GM12878 (cell line): ENCODE measurements around the gene SLC26A11. TPM values are rescaled to one million over a fixed set of nuclear protein-coding genes. Genes with fewer than 3 reads are reported as not detected.

Experiments used
- ATAC-seq: fragments of 200-7000 bp; cut with Tn5 transposase; 3 replicates; pipeline ENCODE4 v1.9.1; 2020; ENCODE audit warnings: mild to moderate bottlenecking, moderate library complexity
- BruUV-seq: library from RNA; stranded (reverse); fragments of 400-500 nt; replicated peaks from 2 replicates; lab custom pipeline; 2021; lab: Mats Ljungman, UMichigan
- CTCF ChIA-PET: fragments of 300-600 bp; sonication (Branson Sonifier 250); formaldehyde crosslinking; extraction: SDS; loops from one replicate; lab custom pipeline; 2021; ENCODE audit warnings: inconsistent platforms; lab: Yijun Ruan, JAX
- POLR2A ChIA-PET: fragments of 350-600 bp; formaldehyde crosslinking; extraction: SDS; loops from one replicate; lab custom pipeline; 2021; ENCODE audit warnings: inconsistent platforms; lab: Charles Lee
- RAD21 ChIA-PET: fragments of 300-600 bp; sonication (Branson Sonifier 250); formaldehyde crosslinking; loops from one replicate; lab custom pipeline; 2023; ENCODE audit warnings: antibody characterized with exemption; ENCODE audit not compliant: unreplicated experiment; lab: Charles Lee
- SMC1A ChIA-PET: fragments of 300-600 bp; sonication (Branson Sonifier 250); formaldehyde crosslinking; loops from one replicate; lab custom pipeline; 2023; ENCODE audit not compliant: unreplicated experiment, uncharacterized antibody; lab: Charles Lee
- DNase-seq: peaks from one replicate; pipeline ENCODE4 v3.0.0-alpha.2; 2011; ENCODE audit warnings: low read depth, low spot score
- FAIRE-seq: peaks from 3 replicates; lab custom pipeline; 2011; peaks lifted over from hg19 to GRCh38; lab: Jason Lieb, UNC
- H2AFZ ChIP-seq: 2 replicates; pipeline ENCODE4 v1.6.0; 2011; ENCODE audit warnings: low read depth, low read length, control low read depth; ENCODE audit not compliant: control insufficient read depth
- H3K27ac ChIP-seq: 2 replicates; pipeline ENCODE4 v1.5.1; 2011; ENCODE audit warnings: control low read depth; ENCODE audit not compliant: control insufficient read depth, insufficient read depth
- H3K27me3 ChIP-seq, 2 experiments: replicated peaks in 1 of 2; 2 replicates each; pipeline versions ENCODE4 v1.6.0 to v1.6.1; 2011; ENCODE audit warnings: low read length in 1 of 2; ENCODE audit not compliant: control insufficient read depth in 2 of 2, insufficient read depth in 2 of 2
- H3K36me3 ChIP-seq, 2 experiments: 2 replicates each; pipeline ENCODE4 v1.5.1; 2011; ENCODE audit warnings: low read length in 1 of 2; ENCODE audit not compliant: control insufficient read depth in 2 of 2, insufficient read depth in 2 of 2
- H3K4me1 ChIP-seq: 2 replicates; pipeline ENCODE4 v1.6.1; 2011; ENCODE audit warnings: mild to moderate bottlenecking, low read length, moderate library complexity, mixed read lengths; ENCODE audit not compliant: control insufficient read depth, insufficient read depth
- H3K4me2 ChIP-seq: 2 replicates; pipeline ENCODE4 v1.6.0; 2011; ENCODE audit warnings: control low read depth; ENCODE audit not compliant: control insufficient read depth, insufficient read depth
- H3K4me3 ChIP-seq: fragments of 200-600 bp; sonication (generic); 2 replicates; pipeline ENCODE4 v1.5.1; 2016
- H3K79me2 ChIP-seq: 2 replicates; pipeline ENCODE4 v1.6.0; 2011; ENCODE audit warnings: low read length; ENCODE audit not compliant: control insufficient read depth, insufficient read depth
- H3K9ac ChIP-seq: 2 replicates; pipeline ENCODE4 v1.8.0; 2011; ENCODE audit warnings: low read length, control low read depth, mixed read lengths; ENCODE audit not compliant: control insufficient read depth, insufficient read depth
- H3K9me3 ChIP-seq: replicated peaks from 3 replicates; pipeline ENCODE4 v1.5.1; 2011; ENCODE audit warnings: mild to moderate bottlenecking, low read length; ENCODE audit not compliant: control insufficient read depth, insufficient read depth
- H4K20me1 ChIP-seq: 2 replicates; pipeline ENCODE4 v1.6.0; 2011; ENCODE audit not compliant: control insufficient read depth, insufficient read depth
- ASH2L ChIP-seq: fragments of 300-600, 200-600 bp; sonication (generic); IDR thresholded peaks from 2 replicates; pipeline ENCODE4 v1.6.1; 2017; ENCODE audit warnings: low read depth, mild to moderate bottlenecking, borderline replicate concordance
- EGR1 ChIP-seq, 2 experiments: IDR thresholded peaks; 1 replicate in 1 of 2; 2 replicates in 1 of 2; pipeline ENCODE4 v1.6.1; 2011 to 2012; ENCODE audit warnings: low read depth in 2 of 2, low read length in 2 of 2, borderline replicate concordance in 1 of 2, mild to moderate bottlenecking in 1 of 2, moderate library complexity in 1 of 2
- HDAC6 ChIP-seq: fragments of 200-600 bp; sonication (generic); IDR thresholded peaks from one replicate; pipeline ENCODE4 v1.8.0; 2017; ENCODE audit warnings: antibody characterized with exemption; ENCODE audit not compliant: unreplicated experiment
- HDGF ChIP-seq: fragments of 450-650 bp; IDR thresholded peaks from 2 replicates; pipeline ENCODE4 v1.6.1; 2016; ENCODE audit warnings: antibody characterized with exemption
- KAT2A ChIP-seq: conservative IDR thresholded peaks from 2 replicates; pipeline ENCODE4 v1.6.1; 2011; ENCODE audit warnings: low read depth, low read length; ENCODE audit not compliant: control insufficient read depth
- MEF2B ChIP-seq: fragments of 450-650 bp; IDR thresholded peaks from 2 replicates; pipeline ENCODE4 v1.6.1; 2018; ENCODE audit warnings: mild to moderate bottlenecking, moderate library complexity; ENCODE audit not compliant: partially characterized antibody, poor library complexity, severe bottlenecking
- MXI1 ChIP-seq: fragments of 150-350 bp; IDR thresholded peaks from 2 replicates; pipeline ENCODE4 v1.6.1; 2011; ENCODE audit warnings: low read depth, mild to moderate bottlenecking, inconsistent platforms, low read length, improper control_type of control experiment
- PAX8 ChIP-seq: fragments of 450-650 bp; IDR thresholded peaks from 2 replicates; pipeline ENCODE4 v1.6.1; 2017; ENCODE audit warnings: mild to moderate bottlenecking, moderate library complexity
- PML ChIP-seq: IDR thresholded peaks from 2 replicates; pipeline ENCODE4 v1.6.1; 2012; ENCODE audit warnings: low read length, inconsistent platforms
- RB1 ChIP-seq: fragments of 450-650 bp; formaldehyde crosslinking; IDR thresholded peaks from 2 replicates; pipeline ENCODE4 v1.6.1; 2017; ENCODE audit warnings: mild to moderate bottlenecking, borderline replicate concordance
- SP1 ChIP-seq: IDR thresholded peaks from one replicate; pipeline ENCODE4 v1.6.1; 2011; ENCODE audit warnings: low read depth, low read length
- ZSCAN29 ChIP-seq: fragments of 450-650 bp; IDR thresholded peaks from 2 replicates; pipeline ENCODE4 v1.6.1; 2017; ENCODE audit warnings: mild to moderate bottlenecking, moderate library complexity
- WGBS: methylation state at CpG from one replicate; pipeline ENCODE4 v1.1.6; 2016; ENCODE audit warnings: low lambda C conversion rate; ENCODE audit not compliant: insufficient replicate concordance, insufficient coverage; ENCODE audit errors: missing lambda C conversion rate; 5-methylcytosine and 5-hydroxymethylcytosine counted together
- in situ Hi-C: fragments of 300-500 bp; cut with MboI; formaldehyde crosslinking; loops from 9 replicates; pipeline ENCODE4 v1.14.3; 2018; ENCODE audit warnings: mixed read lengths
- intact Hi-C: fragments of 100-400 bp; cut with micrococcal nuclease; formaldehyde crosslinking; loops from one replicate; pipeline ENCODE4 v1.14.2; 2022; ENCODE audit not compliant: unreplicated experiment
- polyA plus RNA-seq, 11 experiments: library from polyadenylated mRNA; depleted of rRNA in 4 of 11; unstranded in 6 of 11; stranded (reverse) in 5 of 11; fragments of >200 nt; fragmentation: Nextera tagmentation in 4 of 11; fragmentation: Illumina TruSeq in 1 of 11; extraction: Ambion mirVana in 4 of 11; extraction: Trizol in 1 of 11; gene quantifications; 1 replicate in 1 of 11; 2 replicates in 10 of 11; pipeline versions ENCODE4 v1.2.1 to v1.2.3, GENCODE V29; 2011 to 2016; ENCODE audit warnings: inconsistent platforms in 2 of 11, missing spikeins in 2 of 11, low read depth in 1 of 11
- total RNA-seq, 4 experiments: library from RNA; depleted of rRNA in 3 of 4; stranded (reverse); fragments of >200 nt in 3 of 4; fragmentation: Illumina TruSeq in 1 of 4; extraction: Trizol in 1 of 4; gene quantifications; 2 replicates each; pipeline versions ENCODE4 v1.2.1 to v1.2.3, GENCODE V29; 2013 to 2021
- TF ChIP-seq, protein P1 (sequence below): fragments of 450-650 bp; IDR thresholded peaks from 2 replicates; pipeline ENCODE4 v1.6.1; 2016; ENCODE audit warnings: mild to moderate bottlenecking
- TF ChIP-seq, protein P2 (sequence below): IDR thresholded peaks from 2 replicates; pipeline ENCODE4 v1.6.1; 2011; ENCODE audit warnings: borderline replicate concordance, low read depth, mild to moderate bottlenecking, moderate library complexity, low read length; ENCODE audit not compliant: insufficient read depth, poor library complexity, severe bottlenecking
- TF ChIP-seq, protein P3 (sequence below): fragments of 450-650 bp; IDR thresholded peaks from 2 replicates; pipeline ENCODE4 v1.6.1; 2018; ENCODE audit warnings: mild to moderate bottlenecking, low read depth, moderate library complexity; ENCODE audit not compliant: partially characterized antibody

SLC26A11 gene
- total and polyA plus RNA-seq, 10 of the 15 experiments (the other 5 are each of a cell fraction or from before 2014, with no cell fraction given), result 0.05 to 4.1 (median 1.2) TPM; not detected in 1

DNA sequence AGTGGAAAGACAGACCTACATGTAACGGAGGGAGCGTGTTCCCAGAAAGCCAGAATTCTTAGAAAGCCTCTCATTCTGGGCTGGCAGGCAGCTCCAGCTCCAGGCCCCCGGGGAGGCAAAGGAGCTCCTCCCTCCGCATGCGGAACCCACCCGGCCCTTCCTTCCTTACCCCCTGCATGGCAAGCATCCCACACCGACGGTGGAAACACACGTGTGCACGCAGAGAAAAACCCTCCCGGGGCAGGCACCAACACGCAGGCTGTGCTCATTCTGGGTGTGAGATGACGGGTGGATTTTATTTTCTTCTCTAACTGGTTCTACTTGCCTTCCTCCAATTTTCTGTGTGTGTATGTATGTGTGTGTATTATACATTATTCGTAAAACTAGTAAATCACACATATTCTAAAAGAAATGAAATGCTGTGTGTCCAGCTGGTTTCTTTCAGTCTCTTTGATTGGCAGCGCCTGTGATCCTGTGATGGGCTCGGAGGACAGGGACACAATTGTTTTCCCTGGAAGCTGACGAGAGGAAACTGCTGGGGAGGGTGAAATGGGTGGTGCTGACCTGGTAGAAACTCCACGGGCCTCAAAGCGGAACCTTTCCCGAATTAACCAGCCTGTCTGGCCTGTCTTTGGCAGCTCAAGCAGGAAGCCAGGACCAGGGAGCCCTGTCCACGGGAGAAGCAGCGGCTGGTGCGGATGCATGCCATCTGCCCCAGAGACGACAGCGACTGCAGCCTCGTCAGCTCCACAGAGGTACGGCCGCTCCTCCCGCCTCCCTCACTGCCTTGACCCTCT lies 28.2 kb upstream of the SLC26A11 start (continued):
- TF ChIP-seq, protein P1, sequence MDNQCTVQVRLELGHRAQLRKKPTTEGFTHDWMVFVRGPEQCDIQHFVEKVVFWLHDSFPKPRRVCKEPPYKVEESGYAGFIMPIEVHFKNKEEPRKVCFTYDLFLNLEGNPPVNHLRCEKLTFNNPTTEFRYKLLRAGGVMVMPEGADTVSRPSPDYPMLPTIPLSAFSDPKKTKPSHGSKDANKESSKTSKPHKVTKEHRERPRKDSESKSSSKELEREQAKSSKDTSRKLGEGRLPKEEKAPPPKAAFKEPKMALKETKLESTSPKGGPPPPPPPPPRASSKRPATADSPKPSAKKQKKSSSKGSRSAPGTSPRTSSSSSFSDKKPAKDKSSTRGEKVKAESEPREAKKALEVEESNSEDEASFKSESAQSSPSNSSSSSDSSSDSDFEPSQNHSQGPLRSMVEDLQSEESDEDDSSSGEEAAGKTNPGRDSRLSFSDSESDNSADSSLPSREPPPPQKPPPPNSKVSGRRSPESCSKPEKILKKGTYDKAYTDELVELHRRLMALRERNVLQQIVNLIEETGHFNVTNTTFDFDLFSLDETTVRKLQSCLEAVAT, result no peak
- TF ChIP-seq, all 136 proteins: peak for 0

DNA sequence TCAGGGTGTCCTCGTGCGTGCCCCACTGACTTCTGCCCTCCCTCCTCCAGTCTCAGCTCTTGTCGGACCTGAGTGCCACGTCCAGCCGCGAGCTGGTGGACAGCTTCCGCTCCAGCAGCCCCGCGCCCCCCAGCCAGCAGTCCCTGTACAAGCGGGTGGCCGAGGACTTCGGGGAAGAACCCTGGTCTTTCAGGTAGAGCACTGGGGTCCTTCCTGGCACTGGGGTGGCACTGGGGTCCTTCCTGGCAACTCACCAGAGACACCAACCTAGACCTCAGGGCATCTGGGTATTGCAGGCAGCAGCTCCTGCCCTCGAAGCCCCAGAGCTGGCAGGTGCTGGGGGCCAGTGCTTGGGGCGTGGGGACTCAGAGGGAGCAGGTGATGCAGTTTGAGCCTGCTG lies 25.1 kb upstream of the SLC26A11 start:
- Histone ChIP-seq H4K20me1 (no peaks in the 10 kb centered on the region), H3K79me2 (no peaks in the 10 kb centered on the region), H3K27me3 (no peaks in the 10 kb centered on the region), H3K36me3 (no peaks in the 10 kb centered on the region), H3K4me1 (no peaks in the 10 kb centered on the region), H3K4me2 (no peak overlapping the region), H3K27ac (no peak overlapping the region), H3K9ac (no peak overlapping the region), H2AFZ (no peak overlapping the region), H3K9me3 (peaks cover 2% of the 10 kb centered on the region; the same call in 1 of the 3 replicates), H3K4me3 (no peak overlapping the region)
- no peak for FAIRE-seq
- in situ Hi-C loops (no loop called here), intact Hi-C loops (loop anchor here (10.0 kb wide), 2 partner anchors 140 to 170 kb away; no protein-coding TSS in a partner anchor)
- WGBS, result 63% methylated on average over 14 of the region's 14 CpGs
- DNase-seq, result no peak
- ChIA-PET POLR2A (no interaction called here), CTCF (interaction anchor here (0.7 to 3.1 kb wide), 14 partner anchors 11 to 232 kb away, joined by 3 to 16 read pairs (median 4); no protein-coding TSS in a partner anchor), SMC1A (interaction anchor here (1.5 to 1.8 kb wide), 2 partner anchors 9 to 24 kb away, joined by 5 to 8 read pairs; partner anchors contain the start of gene SGSH), RAD21 (interaction anchor here (0.7 to 1.4 kb wide), 8 partner anchors 24 to 219 kb away, joined by 3 to 4 read pairs (median 3); no protein-coding TSS in a partner anchor)
- no peak for ATAC-seq
- BruUV-seq, result no TSS peak
- TF ChIP-seq, protein P2, sequence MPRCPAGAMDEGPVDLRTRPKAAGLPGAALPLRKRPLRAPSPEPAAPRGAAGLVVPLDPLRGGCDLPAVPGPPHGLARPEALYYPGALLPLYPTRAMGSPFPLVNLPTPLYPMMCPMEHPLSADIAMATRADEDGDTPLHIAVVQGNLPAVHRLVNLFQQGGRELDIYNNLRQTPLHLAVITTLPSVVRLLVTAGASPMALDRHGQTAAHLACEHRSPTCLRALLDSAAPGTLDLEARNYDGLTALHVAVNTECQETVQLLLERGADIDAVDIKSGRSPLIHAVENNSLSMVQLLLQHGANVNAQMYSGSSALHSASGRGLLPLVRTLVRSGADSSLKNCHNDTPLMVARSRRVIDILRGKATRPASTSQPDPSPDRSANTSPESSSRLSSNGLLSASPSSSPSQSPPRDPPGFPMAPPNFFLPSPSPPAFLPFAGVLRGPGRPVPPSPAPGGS, result no peak
- TF ChIP-seq PML (no peak), EGR1 (IDR thresholded peaks at IDR 0.05; ENCODE audit: borderline replicate concordance in 1 of 2, low read depth in 2 of 2, low read length in 2 of 2) (no peak), PAX8 (no peak), KAT2A (no peak), HDAC6 (no peak), HDGF (no peak), SP1 (no peak), MEF2B (no peak), ZSCAN29 (no peak), ASH2L (no peak), MXI1 (no peak), RB1 (no peak)
- TF ChIP-seq, protein P3, sequence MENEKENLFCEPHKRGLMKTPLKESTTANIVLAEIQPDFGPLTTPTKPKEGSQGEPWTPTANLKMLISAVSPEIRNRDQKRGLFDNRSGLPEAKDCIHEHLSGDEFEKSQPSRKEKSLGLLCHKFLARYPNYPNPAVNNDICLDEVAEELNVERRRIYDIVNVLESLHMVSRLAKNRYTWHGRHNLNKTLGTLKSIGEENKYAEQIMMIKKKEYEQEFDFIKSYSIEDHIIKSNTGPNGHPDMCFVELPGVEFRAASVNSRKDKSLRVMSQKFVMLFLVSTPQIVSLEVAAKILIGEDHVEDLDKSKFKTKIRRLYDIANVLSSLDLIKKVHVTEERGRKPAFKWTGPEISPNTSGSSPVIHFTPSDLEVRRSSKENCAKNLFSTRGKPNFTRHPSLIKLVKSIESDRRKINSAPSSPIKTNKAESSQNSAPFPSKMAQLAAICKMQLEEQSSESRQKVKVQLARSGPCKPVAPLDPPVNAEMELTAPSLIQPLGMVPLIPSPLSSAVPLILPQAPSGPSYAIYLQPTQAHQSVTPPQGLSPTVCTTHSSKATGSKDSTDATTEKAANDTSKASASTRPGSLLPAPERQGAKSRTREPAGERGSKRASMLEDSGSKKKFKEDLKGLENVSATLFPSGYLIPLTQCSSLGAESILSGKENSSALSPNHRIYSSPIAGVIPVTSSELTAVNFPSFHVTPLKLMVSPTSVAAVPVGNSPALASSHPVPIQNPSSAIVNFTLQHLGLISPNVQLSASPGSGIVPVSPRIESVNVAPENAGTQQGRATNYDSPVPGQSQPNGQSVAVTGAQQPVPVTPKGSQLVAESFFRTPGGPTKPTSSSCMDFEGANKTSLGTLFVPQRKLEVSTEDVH, result no peak
